HG03565 (cell line): Measurements from ENCODE around the gene PXMP2.
"Not testable (repeated sequence)": the region's sequence is repeated elsewhere in the genome, so short reads cannot be mapped to it uniquely, and the experiment has no call there.

ENCODE experiments used
- ATAC-seq: cut with Tn5 transposase; IDR thresholded peaks from one replicate; pipeline ENCODE4 v1.9.1; 2021; ENCODE audit warnings: mild to moderate bottlenecking, moderate library complexity; ENCODE audit not compliant: unreplicated experiment

The PXMP2 gene

GRCh38 chr12:132692030-132692429, 4.6 kb downstream of the PXMP2 start:
- not testable (repeated sequence) for ATAC-seq

- not testable (repeated sequence) for ATAC-seq
These were observed 7.5 kb downstream of the PXMP2 start for GRCh38 chr12:132694888-132695287.

GRCh38 chr12:132695431-132695830, 8.0 kb downstream of the PXMP2 start:
- no peak for ATAC-seq

- ATAC-seq = no peak
These were observed 11.0 kb downstream of the PXMP2 start for GRCh38 chr12:132698341-132698740.

GRCh38 chr12:132700212-132700822, 12.9 kb downstream of the PXMP2 start:
- ATAC-seq = no peak

- no peak for ATAC-seq
These were observed 15.3 kb downstream of the PXMP2 start for GRCh38 chr12:132702640-132703039.

GRCh38 chr12:132703641-132704040, 16.3 kb downstream of the PXMP2 start:
- no peak for ATAC-seq

- ATAC-seq = no peak
These were observed 19.9 kb downstream of the PXMP2 start for GRCh38 chr12:132707241-132707640.

- ATAC-seq = no peak
These were observed 20.8 kb downstream of the PXMP2 start for GRCh38 chr12:132708150-132708549.

- peak; percentile 3 for ATAC-seq
These were observed 22.6 kb downstream of the PXMP2 start for GRCh38 chr12:132710043-132710404.

GRCh38 chr12:132710405-132711079, 23.2 kb downstream of the PXMP2 start, which contains the start of gene PGAM5:
Gene PGAM5, plus strand, starts transcription at chr12:132710842. Its CDS starts 35 bp downstream, at chr12:132710877.
- peak; percentile 83 for ATAC-seq

- peak; percentile 1 for ATAC-seq
These were observed 23.9 kb downstream of the PXMP2 start for GRCh38 chr12:132711080-132711843.

GRCh38 chr12:132713123-132713522, 25.7 kb downstream of the PXMP2 start:
- ATAC-seq = no peak

GRCh38 chr12:132715874-132716273, 28.5 kb downstream of the PXMP2 start:
- ATAC-seq = no peak

GRCh38 chr12:132716356-132716755, 29.0 kb downstream of the PXMP2 start:
- no peak for ATAC-seq

- ATAC-seq = no peak
These were observed 29.6 kb downstream of the PXMP2 start for GRCh38 chr12:132717011-132717410.

- ATAC-seq = no peak
These were observed 30.4 kb downstream of the PXMP2 start for GRCh38 chr12:132717531-132718387.

- ATAC-seq = no peak
These were observed 31.3 kb downstream of the PXMP2 start for GRCh38 chr12:132718644-132719043.

- ATAC-seq = no peak
These were observed 32.0 kb downstream of the PXMP2 start for GRCh38 chr12:132719141-132719953.

GRCh38 chr12:132719954-132720324, 32.6 kb downstream of the PXMP2 start:
- no peak for ATAC-seq
